ENCODE measurements around the gene CEBPB.

GRCh38 chr20:50191544-50192363 lies 1.1 kb downstream of the CEBPB start:
- no peak for TF ChIP-seq CTCF (IDR thresholded peaks at IDR 0.05; ENCODE audit: low read depth, low read length, missing input control)
- no peak for TF ChIP-seq REST (IDR thresholded peaks at IDR 0.05)
- no peak for TF ChIP-seq TAF1 (conservative IDR thresholded peaks at IDR 0.05)

All from liver (tissue), 3 donors.